GM12878 (cell line): ENCODE results near the gene COX6A2. TPM values are rescaled to one million over a fixed set of nuclear protein-coding genes. Genes with fewer than 3 reads are reported as not detected.

Experiments
- ATAC-seq: fragments of 200-7000 bp; cut with Tn5 transposase; 3 replicates; pipeline ENCODE4 v1.9.1; 2020; ENCODE audit warnings: mild to moderate bottlenecking, moderate library complexity
- BruUV-seq: library from RNA; stranded (reverse); fragments of 400-500 nt; replicated peaks from 2 replicates; lab custom pipeline; 2021; lab: Mats Ljungman, UMichigan
- CTCF ChIA-PET: fragments of 300-600 bp; sonication (Branson Sonifier 250); formaldehyde crosslinking; extraction: SDS; loops from one replicate; lab custom pipeline; 2021; ENCODE audit warnings: inconsistent platforms; lab: Yijun Ruan, JAX
- POLR2A ChIA-PET: fragments of 350-600 bp; formaldehyde crosslinking; extraction: SDS; loops from one replicate; lab custom pipeline; 2021; ENCODE audit warnings: inconsistent platforms; lab: Charles Lee
- RAD21 ChIA-PET: fragments of 300-600 bp; sonication (Branson Sonifier 250); formaldehyde crosslinking; loops from one replicate; lab custom pipeline; 2023; ENCODE audit warnings: antibody characterized with exemption; ENCODE audit not compliant: unreplicated experiment; lab: Charles Lee
- SMC1A ChIA-PET: fragments of 300-600 bp; sonication (Branson Sonifier 250); formaldehyde crosslinking; loops from one replicate; lab custom pipeline; 2023; ENCODE audit not compliant: unreplicated experiment, uncharacterized antibody; lab: Charles Lee
- DNase-seq: peaks from one replicate; pipeline ENCODE4 v3.0.0-alpha.2; 2011; ENCODE audit warnings: low read depth, low spot score
- FAIRE-seq: peaks from 3 replicates; lab custom pipeline; 2011; peaks lifted over from hg19 to GRCh38; lab: Jason Lieb, UNC
- H2AFZ ChIP-seq: 2 replicates; pipeline ENCODE4 v1.6.0; 2011; ENCODE audit warnings: low read depth, low read length, control low read depth; ENCODE audit not compliant: control insufficient read depth
- H3K27ac ChIP-seq: 2 replicates; pipeline ENCODE4 v1.5.1; 2011; ENCODE audit warnings: control low read depth; ENCODE audit not compliant: control insufficient read depth, insufficient read depth
- H3K27me3 ChIP-seq, 2 experiments: replicated peaks in 1 of 2; 2 replicates each; pipeline versions ENCODE4 v1.6.0 to v1.6.1; 2011; ENCODE audit warnings: low read length in 1 of 2; ENCODE audit not compliant: control insufficient read depth in 2 of 2, insufficient read depth in 2 of 2
- H3K36me3 ChIP-seq, 2 experiments: 2 replicates each; pipeline ENCODE4 v1.5.1; 2011; ENCODE audit warnings: low read length in 1 of 2; ENCODE audit not compliant: control insufficient read depth in 2 of 2, insufficient read depth in 2 of 2
- H3K4me1 ChIP-seq: 2 replicates; pipeline ENCODE4 v1.6.1; 2011; ENCODE audit warnings: mild to moderate bottlenecking, low read length, moderate library complexity, mixed read lengths; ENCODE audit not compliant: control insufficient read depth, insufficient read depth
- H3K4me2 ChIP-seq: 2 replicates; pipeline ENCODE4 v1.6.0; 2011; ENCODE audit warnings: control low read depth; ENCODE audit not compliant: control insufficient read depth, insufficient read depth
- H3K4me3 ChIP-seq: fragments of 200-600 bp; sonication (generic); 2 replicates; pipeline ENCODE4 v1.5.1; 2016
- H3K79me2 ChIP-seq: 2 replicates; pipeline ENCODE4 v1.6.0; 2011; ENCODE audit warnings: low read length; ENCODE audit not compliant: control insufficient read depth, insufficient read depth
- H3K9ac ChIP-seq: 2 replicates; pipeline ENCODE4 v1.8.0; 2011; ENCODE audit warnings: low read length, control low read depth, mixed read lengths; ENCODE audit not compliant: control insufficient read depth, insufficient read depth
- H3K9me3 ChIP-seq: replicated peaks from 3 replicates; pipeline ENCODE4 v1.5.1; 2011; ENCODE audit warnings: mild to moderate bottlenecking, low read length; ENCODE audit not compliant: control insufficient read depth, insufficient read depth
- H4K20me1 ChIP-seq: 2 replicates; pipeline ENCODE4 v1.6.0; 2011; ENCODE audit not compliant: control insufficient read depth, insufficient read depth
- ATF7 ChIP-seq: fragments of 450-650 bp; IDR thresholded peaks from 2 replicates; pipeline ENCODE4 v1.6.1; 2016; ENCODE audit warnings: low read depth, mild to moderate bottlenecking
- BMI1 ChIP-seq: fragments of 450-650 bp; IDR thresholded peaks from 2 replicates; pipeline ENCODE4 v1.6.1; 2016; ENCODE audit warnings: mild to moderate bottlenecking, moderate library complexity, borderline replicate concordance
- EP300 ChIP-seq, 2 experiments: fragments of 150-350 bp in 1 of 2; IDR thresholded peaks; 2 replicates each; pipeline ENCODE4 v1.6.1; 2011 to 2012; ENCODE audit warnings: low read depth in 2 of 2, low read length in 2 of 2, borderline replicate concordance in 1 of 2, improper control_type of control experiment in 1 of 2, inconsistent platforms in 1 of 2; ENCODE audit not compliant: control insufficient read depth in 1 of 2
- HCFC1 ChIP-seq: fragments of 150-350 bp; IDR thresholded peaks from 2 replicates; pipeline ENCODE4 v1.6.1; 2014; ENCODE audit warnings: low read length
- MEF2B ChIP-seq: fragments of 450-650 bp; IDR thresholded peaks from 2 replicates; pipeline ENCODE4 v1.6.1; 2018; ENCODE audit warnings: mild to moderate bottlenecking, moderate library complexity; ENCODE audit not compliant: partially characterized antibody, poor library complexity, severe bottlenecking
- MXI1 ChIP-seq: fragments of 150-350 bp; IDR thresholded peaks from 2 replicates; pipeline ENCODE4 v1.6.1; 2011; ENCODE audit warnings: low read depth, mild to moderate bottlenecking, inconsistent platforms, low read length, improper control_type of control experiment
- NR2C2 ChIP-seq: IDR thresholded peaks from 2 replicates; pipeline ENCODE4 v1.6.1; 2011; ENCODE audit warnings: borderline replicate concordance, low read depth; ENCODE audit not compliant: control insufficient read depth, insufficient read length
- NR2F1 ChIP-seq: fragments of 450-650 bp; conservative IDR thresholded peaks from 2 replicates; pipeline ENCODE4 v1.6.1; 2017; ENCODE audit warnings: mild to moderate bottlenecking
- POLR2A ChIP-seq: IDR thresholded peaks from 2 replicates; pipeline ENCODE4 v1.6.1; 2011; ENCODE audit warnings: low read depth, mild to moderate bottlenecking, low read length
- POLR2AphosphoS5 ChIP-seq: IDR thresholded peaks from 2 replicates; pipeline ENCODE4 v1.6.1; 2011; ENCODE audit warnings: mild to moderate bottlenecking, low read length, inconsistent platforms
- POU2F2 ChIP-seq: IDR thresholded peaks from 3 replicates; pipeline ENCODE4 v1.6.1; 2011; ENCODE audit warnings: low read depth, mild to moderate bottlenecking, low read length, borderline replicate concordance
- RELA ChIP-seq: fragments of 450-650 bp; IDR thresholded peaks from 2 replicates; pipeline ENCODE4 v1.8.0; 2014; ENCODE audit warnings: borderline replicate concordance; ENCODE audit not compliant: partially characterized antibody
- RUNX3 ChIP-seq: IDR thresholded peaks from 2 replicates; pipeline ENCODE4 v1.6.1; 2012; ENCODE audit warnings: low read length, inconsistent platforms
- SIN3A ChIP-seq: IDR thresholded peaks from 2 replicates; pipeline ENCODE4 v1.6.1; 2012; ENCODE audit warnings: low read depth, low read length, improper control_type of control experiment
- SREBF1 ChIP-seq: IDR thresholded peaks from 2 replicates; pipeline ENCODE4 v1.6.1; 2012; ENCODE audit warnings: mild to moderate bottlenecking, low read length
- YY1 ChIP-seq: IDR thresholded peaks from 2 replicates; pipeline ENCODE4 v1.6.1; 2011; ENCODE audit warnings: low read depth, mild to moderate bottlenecking, low read length
- WGBS: methylation state at CpG from one replicate; pipeline ENCODE4 v1.1.6; 2016; ENCODE audit warnings: low lambda C conversion rate; ENCODE audit not compliant: insufficient replicate concordance, insufficient coverage; ENCODE audit errors: missing lambda C conversion rate; 5-methylcytosine and 5-hydroxymethylcytosine counted together
- in situ Hi-C: fragments of 300-500 bp; cut with MboI; formaldehyde crosslinking; loops from 9 replicates; pipeline ENCODE4 v1.14.3; 2018; ENCODE audit warnings: mixed read lengths
- intact Hi-C: fragments of 100-400 bp; cut with micrococcal nuclease; formaldehyde crosslinking; loops from one replicate; pipeline ENCODE4 v1.14.2; 2022; ENCODE audit not compliant: unreplicated experiment
- polyA plus RNA-seq, 11 experiments: library from polyadenylated mRNA; depleted of rRNA in 4 of 11; unstranded in 6 of 11; stranded (reverse) in 5 of 11; fragments of >200 nt; fragmentation: Nextera tagmentation in 4 of 11; fragmentation: Illumina TruSeq in 1 of 11; extraction: Ambion mirVana in 4 of 11; extraction: Trizol in 1 of 11; gene quantifications; 1 replicate in 1 of 11; 2 replicates in 10 of 11; pipeline versions ENCODE4 v1.2.1 to v1.2.3, GENCODE V29; 2011 to 2016; ENCODE audit warnings: inconsistent platforms in 2 of 11, missing spikeins in 2 of 11, low read depth in 1 of 11
- total RNA-seq, 4 experiments: library from RNA; depleted of rRNA in 3 of 4; stranded (reverse); fragments of >200 nt in 3 of 4; fragmentation: Illumina TruSeq in 1 of 4; extraction: Trizol in 1 of 4; gene quantifications; 2 replicates each; pipeline versions ENCODE4 v1.2.1 to v1.2.3, GENCODE V29; 2013 to 2021
- TF ChIP-seq, protein P1 (sequence below): fragments of 150-350 bp; IDR thresholded peaks from 2 replicates; pipeline ENCODE4 v1.6.1; 2014; ENCODE audit warnings: mild to moderate bottlenecking, low read depth, low read length
- TF ChIP-seq, protein P2 (sequence below): fragments of 450-650 bp; IDR thresholded peaks from 2 replicates; pipeline ENCODE4 v1.6.1; 2016; ENCODE audit warnings: mild to moderate bottlenecking
- TF ChIP-seq, protein P3 (sequence below): IDR thresholded peaks from 2 replicates; pipeline ENCODE4 v1.6.1; 2011; ENCODE audit warnings: low read depth, low read length, improper control_type of control experiment, borderline replicate concordance

The COX6A2 gene
- total and polyA plus RNA-seq, 10 of the 15 experiments (the other 5 are each of a cell fraction or from before 2014, with no cell fraction given): not detected

DNA sequence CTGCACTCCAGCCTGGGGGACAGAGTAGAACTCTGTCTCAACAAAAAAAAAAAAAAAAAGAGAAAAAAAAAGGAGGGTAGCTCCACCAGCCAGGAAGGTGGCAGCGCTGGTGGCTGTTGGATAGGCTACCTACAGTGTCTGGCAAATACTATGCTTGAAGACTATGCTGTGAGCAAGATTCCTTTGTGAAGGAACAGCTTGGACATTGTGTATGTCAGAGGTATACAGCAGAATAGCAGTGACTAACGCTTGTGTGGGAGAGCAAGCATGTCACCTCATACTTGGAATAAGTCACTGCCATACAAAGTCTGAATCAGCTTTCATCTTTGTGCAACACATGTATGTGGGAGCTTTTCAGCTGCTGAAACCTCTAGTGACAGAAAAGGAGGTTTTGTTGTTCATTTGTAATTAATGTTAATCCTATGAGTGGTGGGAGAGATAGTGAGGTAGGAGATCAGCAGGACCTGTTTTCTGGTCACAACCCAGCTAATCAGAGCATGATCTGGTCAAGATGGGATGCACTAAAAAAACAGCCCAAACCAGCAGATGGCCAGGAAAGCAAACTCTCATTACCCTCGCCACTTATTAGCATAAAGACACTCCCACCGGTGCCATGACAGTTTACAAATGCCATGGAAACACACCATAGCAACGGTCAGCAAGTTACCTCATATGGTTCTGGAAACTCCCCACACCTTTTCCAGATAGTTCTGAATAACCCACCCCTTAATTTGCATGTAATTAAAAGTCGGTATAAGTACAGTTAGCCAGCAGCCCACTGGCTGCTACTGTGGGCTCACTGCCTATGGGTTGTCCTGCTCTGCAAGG lies 41.8 kb downstream of the COX6A2 start:
- no peak overlapping the region for H3K9ac ChIP-seq
- ChIA-PET SMC1A (interaction anchor here (0.6 to 3.3 kb wide), 17 partner anchors 9 to 267 kb away, joined by 3 to 20 read pairs (median 4); partner anchors contain the start of genes COX6A2, FUS, ITGAM and PYCARD), POLR2A (interaction anchor here (0.5 to 1.7 kb wide), 8 partner anchors 9 to 483 kb away, joined by 3 to 4 read pairs (median 3); partner anchors contain the start of genes ARMC5, ITGAX and KAT8), RAD21 (interaction anchor here (0.7 to 2.8 kb wide), 12 partner anchors 20 to 244 kb away, joined by 3 to 10 read pairs (median 3); partner anchors contain the start of gene ZNF843), CTCF (interaction anchor here (0.7 to 4.9 kb wide), 16 partner anchors 19 to 482 kb away, joined by 3 to 45 read pairs (median 4); partner anchors contain the start of genes ARMC5, COX6A2, PYCARD and ZNF843)
- H3K4me2 ChIP-seq: no peak overlapping the region
- in situ Hi-C loops (no loop called here), intact Hi-C loops (no loop called here)
- no peaks in the 10 kb centered on the region for H3K4me1 ChIP-seq
- no peaks in the 10 kb centered on the region for H3K9me3 ChIP-seq
- H2AFZ ChIP-seq: no peak overlapping the region
- H3K4me3 ChIP-seq: no peak overlapping the region
- H3K27ac ChIP-seq: no peak overlapping the region
- no peak for DNase-seq
- H4K20me1 ChIP-seq: no peaks in the 10 kb centered on the region
- peak; percentile 56 for FAIRE-seq
- peak; percentile 91 for ATAC-seq
- H3K79me2 ChIP-seq: no peaks in the 10 kb centered on the region
- H3K36me3 ChIP-seq: no peaks in the 10 kb centered on the region
- BruUV-seq: no TSS peak
- H3K27me3 ChIP-seq: peaks cover 0 to 3% of the 10 kb centered on the region in 2 experiments; a peak in 1 of 4 replicates
- whole genome bisulfite sequencing: 12% methylated on average over 6 of the region's 6 CpGs
- TF ChIP-seq, protein P1, sequence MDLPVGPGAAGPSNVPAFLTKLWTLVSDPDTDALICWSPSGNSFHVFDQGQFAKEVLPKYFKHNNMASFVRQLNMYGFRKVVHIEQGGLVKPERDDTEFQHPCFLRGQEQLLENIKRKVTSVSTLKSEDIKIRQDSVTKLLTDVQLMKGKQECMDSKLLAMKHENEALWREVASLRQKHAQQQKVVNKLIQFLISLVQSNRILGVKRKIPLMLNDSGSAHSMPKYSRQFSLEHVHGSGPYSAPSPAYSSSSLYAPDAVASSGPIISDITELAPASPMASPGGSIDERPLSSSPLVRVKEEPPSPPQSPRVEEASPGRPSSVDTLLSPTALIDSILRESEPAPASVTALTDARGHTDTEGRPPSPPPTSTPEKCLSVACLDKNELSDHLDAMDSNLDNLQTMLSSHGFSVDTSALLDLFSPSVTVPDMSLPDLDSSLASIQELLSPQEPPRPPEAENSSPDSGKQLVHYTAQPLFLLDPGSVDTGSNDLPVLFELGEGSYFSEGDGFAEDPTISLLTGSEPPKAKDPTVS: peak; percentile 87
- TF ChIP-seq RELA (peak; percentile 60), MXI1 (peak; percentile 91), POU2F2 (peak; percentile 81; the same call in 2 of the 3 replicates), BMI1 (peak; percentile 95), EP300 (IDR thresholded peaks at IDR 0.05; ENCODE audit: borderline replicate concordance in 1 of 2, control insufficient read depth in 1 of 2, low read depth in 2 of 2, low read length in 2 of 2) (peak; percentile 20 to 41; a peak in 1 of 4 replicates), POLR2A (0 out of 2 replicates have a peak, but pooled peaks have one; percentile 22), ATF7 (peak; percentile 77), RUNX3 (0 out of 2 replicates have a peak, but pooled peaks have one; percentile 28), NR2F1 (no peak), YY1 (peak; percentile 92), SIN3A (peak; percentile 84; the same call in 1 of the 2 replicates), SREBF1 (no peak), MEF2B (peak; percentile 31), NR2C2 (no peak), POLR2AphosphoS5 (peak; percentile 37; the same call in 1 of the 2 replicates), HCFC1 (0 out of 2 replicates have a peak, but pooled peaks have one; percentile 19)
- TF ChIP-seq, protein P2, sequence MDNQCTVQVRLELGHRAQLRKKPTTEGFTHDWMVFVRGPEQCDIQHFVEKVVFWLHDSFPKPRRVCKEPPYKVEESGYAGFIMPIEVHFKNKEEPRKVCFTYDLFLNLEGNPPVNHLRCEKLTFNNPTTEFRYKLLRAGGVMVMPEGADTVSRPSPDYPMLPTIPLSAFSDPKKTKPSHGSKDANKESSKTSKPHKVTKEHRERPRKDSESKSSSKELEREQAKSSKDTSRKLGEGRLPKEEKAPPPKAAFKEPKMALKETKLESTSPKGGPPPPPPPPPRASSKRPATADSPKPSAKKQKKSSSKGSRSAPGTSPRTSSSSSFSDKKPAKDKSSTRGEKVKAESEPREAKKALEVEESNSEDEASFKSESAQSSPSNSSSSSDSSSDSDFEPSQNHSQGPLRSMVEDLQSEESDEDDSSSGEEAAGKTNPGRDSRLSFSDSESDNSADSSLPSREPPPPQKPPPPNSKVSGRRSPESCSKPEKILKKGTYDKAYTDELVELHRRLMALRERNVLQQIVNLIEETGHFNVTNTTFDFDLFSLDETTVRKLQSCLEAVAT: peak; percentile 83
- TF ChIP-seq, protein P3, sequence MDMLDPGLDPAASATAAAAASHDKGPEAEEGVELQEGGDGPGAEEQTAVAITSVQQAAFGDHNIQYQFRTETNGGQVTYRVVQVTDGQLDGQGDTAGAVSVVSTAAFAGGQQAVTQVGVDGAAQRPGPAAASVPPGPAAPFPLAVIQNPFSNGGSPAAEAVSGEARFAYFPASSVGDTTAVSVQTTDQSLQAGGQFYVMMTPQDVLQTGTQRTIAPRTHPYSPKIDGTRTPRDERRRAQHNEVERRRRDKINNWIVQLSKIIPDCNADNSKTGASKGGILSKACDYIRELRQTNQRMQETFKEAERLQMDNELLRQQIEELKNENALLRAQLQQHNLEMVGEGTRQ: no peak
